Activated CD8-positive, alpha-beta memory T cell treated with anti-CD3 and anti-CD28 coated beads for 24 hours (primary cell): ENCODE data around the gene SERPINB12.

ENCODE experiments used
- DNase-seq: peaks from one replicate; pipeline ENCODE4 v3.0.0-alpha.2; 2020

SERPINB12 gene

DNA sequence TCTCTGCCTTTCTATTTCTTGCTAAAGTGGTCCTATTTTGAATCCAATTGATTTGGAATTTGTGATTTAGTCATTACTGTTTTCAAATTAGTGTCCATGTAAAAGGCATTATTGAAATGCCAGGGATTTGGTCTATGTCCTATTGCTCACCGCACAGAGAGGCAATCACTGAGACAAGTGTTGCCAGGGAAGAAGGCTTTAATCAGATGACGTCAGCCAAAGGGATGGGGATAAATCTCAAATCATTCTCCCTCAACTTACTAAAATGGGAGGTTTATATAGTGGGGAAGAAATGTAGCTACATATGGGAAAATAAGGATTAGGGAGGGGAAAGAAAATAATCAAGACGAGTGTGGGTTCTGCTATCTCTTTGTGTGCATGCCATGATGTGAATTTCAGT is 9.6 kb downstream of the SERPINB12 start:
- DNase-seq, result no peak

DNA sequence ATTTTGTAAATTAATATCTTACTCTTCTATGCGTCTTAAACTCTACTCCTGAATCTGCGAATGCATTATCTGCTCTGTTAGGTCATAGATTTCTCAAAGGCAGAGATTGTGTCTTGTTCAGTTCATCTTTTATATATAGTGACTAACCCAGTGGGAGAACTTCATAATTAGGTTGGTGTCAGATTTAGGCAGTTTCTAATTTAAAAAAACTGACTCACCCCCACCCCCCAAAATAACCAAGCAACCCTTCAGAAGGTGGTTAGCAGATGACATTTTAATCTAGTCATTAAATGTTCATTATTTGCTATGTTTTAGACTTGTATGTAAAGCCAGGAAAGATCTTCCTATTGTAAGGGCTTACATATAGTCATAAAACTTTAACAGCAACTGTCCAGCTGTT is 10.4 kb downstream of the SERPINB12 start:
- DNase-seq, result no peak

DNA sequence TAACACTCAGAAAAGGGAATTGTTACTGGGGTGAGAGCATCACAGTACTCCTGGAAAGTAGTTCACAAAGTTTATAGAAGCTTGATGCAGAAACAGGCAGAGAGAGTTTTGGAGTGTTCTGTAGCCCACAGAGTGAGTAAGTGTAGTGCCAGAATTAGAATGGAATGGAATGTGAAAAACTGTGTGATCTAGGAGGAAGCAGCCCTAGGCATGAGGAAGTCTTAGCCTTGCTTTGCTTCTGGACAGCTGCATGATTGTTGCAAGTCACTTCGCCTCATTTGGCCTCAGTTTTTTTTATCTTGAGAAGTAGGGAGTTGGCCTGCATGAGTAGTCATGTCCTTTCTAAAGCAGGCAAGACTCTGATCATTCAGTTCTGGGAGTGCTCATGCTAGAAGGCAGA is 10.9 kb downstream of the SERPINB12 start:
- no peak for DNase-seq

DNA sequence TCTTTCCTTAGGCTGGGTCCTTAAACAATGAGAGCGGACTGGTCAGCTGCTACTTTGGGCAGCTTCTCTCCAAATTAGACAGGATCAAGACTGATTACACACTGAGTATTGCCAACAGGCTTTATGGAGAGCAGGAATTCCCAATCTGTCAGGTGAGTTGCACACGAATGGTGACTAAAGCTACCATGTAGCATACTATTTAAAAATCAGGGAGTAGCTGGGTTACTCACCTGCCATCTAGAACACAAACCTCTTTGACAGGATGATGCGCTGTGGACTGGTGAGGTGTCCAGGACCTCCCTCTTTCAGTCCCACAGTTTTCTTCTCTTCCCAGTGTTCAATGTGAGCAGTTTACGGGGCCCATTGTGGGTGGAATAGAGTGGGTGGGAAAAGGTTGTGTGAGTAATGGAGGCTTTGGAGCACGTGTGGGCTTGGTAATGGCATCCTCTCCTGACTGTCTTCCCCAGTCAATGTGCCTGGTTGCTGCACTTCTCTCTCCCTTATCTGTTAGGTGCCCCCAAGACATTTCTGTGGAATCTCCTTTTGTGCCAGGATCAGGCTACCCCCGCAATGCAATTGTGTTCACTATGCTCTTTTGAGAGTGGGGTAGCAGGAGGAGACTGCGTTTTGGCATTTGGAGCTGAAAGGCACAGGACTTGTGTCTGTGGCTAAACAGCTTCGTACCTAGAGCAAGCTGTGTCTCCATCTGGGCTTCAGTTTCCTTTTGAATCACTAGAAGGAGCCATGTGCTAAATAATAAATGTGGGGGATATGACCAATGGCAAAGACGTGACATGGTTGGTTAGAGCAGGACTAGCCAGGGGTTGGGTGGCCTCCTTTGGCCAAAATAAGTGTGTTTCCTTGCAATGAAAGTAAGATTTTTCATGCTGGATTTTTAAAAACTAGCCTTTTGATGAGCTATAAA is 17.7 kb downstream of the SERPINB12 start:
- DNase-seq, result no peak

DNA sequence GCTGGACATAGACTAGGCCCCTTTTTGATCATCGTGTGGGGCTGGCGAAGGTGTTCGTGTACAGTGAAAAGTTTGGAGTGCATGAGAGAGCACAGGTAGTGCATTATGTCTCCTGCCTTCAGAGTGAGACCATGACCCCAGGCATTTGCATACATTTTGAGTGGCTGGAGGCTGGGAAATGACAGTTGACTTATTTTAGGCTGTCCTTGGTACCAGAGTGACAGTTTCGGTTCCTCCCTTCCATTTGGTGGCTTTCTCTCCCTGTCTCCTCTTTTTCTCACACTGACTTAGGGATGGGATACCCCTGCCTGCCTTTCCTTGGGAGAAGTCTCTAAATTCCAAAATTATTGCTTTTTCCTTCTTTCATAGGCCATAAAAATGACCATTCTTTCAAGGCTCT is 20.1 kb downstream of the SERPINB12 start:
- no peak for DNase-seq

DNA sequence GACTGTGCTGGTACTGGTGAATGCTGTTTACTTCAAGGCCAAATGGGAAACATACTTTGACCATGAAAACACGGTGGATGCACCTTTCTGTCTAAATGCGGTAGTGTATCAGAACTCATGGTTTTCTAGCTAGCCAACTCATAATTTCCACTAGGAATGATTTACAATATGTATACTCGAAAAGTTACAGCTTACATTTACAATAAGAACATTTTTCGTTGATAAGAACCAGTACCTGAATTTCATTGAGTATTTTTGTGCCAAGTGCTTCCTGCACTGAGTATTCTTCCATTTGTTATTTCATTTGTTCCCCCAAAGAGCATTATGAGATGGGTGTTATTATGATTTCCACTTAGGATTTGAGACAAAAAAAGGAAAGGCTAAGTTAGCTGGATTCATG is 21.9 kb downstream of the SERPINB12 start:
- DNase-seq, result no peak

DNA sequence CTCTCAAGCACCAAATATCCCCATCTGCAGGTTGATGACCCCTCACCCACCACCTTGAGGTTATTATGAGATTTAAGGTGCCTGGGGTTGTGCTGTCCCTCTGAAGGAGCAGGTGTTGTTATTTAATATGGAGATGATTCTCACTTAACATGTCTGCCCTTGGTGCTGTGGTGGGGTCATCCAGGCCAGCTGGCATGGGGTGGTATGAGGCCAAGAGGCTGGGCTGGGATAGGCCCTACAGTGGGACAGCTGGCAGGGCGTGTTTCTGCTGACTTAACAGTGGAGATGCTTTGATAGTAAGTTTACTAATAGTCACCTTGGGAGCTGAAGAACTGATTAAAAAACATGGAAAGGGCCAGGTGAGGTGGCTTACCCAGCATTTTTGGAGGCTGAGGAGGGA is 22.4 kb downstream of the SERPINB12 start:
- DNase-seq, result no peak

DNA sequence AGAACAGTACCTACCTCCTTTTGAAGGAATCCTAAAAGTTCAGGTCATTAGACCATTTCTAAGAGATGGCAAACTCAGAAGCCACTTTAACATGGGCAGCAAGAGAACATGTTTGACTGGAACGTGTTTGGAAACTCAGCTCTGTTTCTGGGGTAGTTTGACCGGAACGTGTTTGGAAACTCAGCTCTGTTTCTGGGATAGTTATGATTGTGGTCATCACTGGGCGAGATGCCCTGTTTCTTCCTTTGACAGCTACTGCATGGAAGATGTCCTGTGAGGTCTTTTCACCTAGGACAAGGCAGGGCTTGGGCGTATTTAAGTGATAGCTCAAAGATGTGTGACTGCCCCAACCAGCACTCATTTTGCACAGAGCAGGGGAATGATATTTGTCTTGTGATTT is 25.1 kb downstream of the SERPINB12 start:
- DNase-seq, result no peak

DNA sequence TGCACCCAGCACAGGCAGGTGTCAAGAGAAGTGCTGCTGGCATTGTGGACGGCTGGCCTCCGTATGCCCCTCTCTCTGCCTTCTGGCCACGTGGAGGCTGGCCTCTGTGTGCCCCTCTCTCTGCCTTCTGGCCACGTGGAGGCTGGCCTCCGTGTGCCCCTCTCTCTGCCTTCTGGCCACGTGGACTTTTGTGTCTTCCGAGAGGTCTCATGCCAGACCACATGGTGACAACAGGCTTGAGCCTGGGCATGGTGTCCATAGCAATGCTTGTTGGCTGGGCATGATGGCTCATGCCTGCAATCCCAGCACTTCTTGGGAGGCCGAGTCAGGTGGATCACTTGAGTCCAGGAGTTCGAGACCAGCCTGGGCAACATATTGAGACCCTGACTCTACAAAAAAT is 25.7 kb downstream of the SERPINB12 start:
- DNase-seq, result no peak

DNA sequence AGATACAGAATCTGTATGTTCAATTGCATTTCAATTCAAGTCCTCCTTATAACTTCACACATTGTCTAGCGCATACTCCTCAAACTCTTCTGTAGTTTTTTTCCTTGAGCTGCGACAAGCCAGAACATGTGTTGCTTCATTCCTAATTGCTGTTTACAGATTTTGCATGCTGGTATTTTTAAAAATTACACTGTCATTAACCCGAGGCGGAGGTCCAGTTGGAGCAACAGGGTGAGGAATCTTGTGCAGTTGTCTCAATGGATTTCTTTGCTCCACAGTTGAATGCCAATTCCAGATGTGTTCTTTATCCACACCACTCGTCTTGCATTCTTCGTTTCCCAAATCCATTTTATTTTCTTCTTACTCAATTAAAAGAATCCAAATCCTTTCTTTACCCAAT is 28.6 kb downstream of the SERPINB12 start:
- DNase-seq, result no peak

DNA sequence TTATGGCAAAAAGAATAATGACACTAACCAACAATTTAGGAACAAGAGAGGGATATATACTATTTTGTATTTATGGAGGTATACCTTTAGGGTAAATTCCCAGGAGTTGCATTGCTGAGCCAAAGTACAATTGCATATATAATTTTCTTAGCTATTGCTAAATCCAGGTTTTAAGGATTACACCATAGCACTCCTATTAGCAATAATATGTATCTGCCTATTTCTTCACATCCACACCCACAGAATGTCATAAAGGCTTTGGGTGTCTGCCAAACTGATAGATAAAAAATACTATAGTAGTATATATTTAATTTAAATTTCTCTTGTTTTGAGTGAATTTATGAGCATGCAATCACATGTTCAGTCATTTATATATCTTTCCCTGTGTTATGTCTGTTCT is 33.5 kb downstream of the SERPINB12 start:
- DNase-seq, result no peak

DNA sequence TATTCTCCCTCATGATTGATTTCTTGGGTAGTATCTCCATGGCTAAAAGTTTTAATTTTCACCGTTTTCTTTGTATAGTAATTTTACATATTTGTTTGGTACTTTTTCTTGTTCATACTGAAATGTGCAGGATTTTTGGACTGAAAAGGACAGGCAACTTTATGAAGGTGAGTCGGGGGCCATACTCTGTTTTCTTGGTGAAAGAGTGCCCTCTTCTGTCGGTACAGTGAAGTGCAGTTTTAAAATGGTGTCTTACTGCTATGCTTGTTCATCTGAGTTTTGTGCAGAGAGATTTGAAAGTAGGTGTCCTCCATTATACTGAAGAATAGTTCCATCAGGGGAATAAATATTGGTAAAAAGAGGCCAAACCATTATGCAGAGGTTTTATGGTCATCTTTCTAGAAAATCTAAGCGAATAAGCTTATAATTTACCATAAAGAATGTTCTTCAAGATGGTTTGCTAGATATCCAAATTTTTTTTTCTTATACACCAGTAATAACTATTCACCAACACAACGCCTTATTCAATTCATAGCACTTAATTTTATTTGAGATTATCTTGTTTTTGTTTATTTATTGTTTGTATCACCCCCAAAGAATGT is 36.3 kb downstream of the SERPINB12 start:
- DNase-seq, result no peak

DNA sequence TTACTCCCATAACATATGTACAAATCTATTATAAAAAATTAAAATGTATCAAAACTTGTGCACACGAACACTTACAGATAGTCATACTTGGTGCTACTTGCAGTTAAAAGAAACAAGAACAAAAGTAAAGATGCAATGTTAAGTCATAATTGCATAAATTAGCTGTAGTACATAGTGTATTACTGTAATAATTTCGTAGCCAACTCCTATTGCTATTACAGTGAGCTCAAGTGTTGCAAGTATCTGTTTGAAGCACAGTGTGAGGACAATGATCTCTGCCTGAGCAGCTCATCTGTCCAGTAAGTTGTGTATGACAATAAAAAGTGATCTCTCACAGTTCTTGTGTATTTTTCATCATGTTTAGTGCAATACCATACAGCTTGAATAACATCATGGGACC is 37.4 kb downstream of the SERPINB12 start:
- no peak for DNase-seq

DNA sequence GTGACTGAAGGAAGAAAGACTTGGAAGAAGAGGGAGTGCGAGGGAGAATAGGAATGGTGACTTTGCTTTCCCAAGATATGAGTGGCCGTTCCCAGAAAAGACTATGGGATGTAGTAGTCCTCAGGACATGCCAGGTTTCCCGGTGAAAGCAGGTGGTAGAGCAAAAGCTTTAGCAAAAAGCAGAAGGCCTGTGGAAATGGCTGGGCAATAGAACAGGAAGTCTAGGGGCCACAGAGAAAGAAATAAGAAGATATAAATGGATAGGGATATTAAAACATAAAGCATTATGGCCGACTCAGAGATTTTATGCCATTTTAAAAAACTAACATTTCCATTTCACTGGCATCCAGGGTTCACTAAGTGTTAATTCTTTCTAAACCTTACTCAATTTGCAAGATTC is 43.8 kb downstream of the SERPINB12 start:
- DNase-seq, result no peak

DNA sequence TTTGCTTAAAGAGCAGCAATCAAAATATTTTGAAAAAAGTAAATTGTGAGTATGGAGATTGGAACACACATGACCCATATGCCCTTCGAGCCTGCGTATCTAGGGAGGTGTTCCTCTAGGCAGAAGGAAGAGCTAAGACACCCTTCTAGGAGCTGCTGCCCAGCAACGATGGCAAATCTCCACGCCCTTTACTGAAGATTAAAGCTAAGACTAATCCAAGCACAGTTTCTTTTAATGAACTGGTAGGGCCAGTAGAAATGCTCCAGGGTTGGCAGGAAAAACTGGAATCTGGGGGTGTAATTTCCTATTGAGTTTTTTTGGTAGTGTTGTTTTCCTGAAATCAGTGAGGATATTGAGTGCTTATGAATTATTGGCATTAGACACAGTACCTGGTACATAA is 44.3 kb downstream of the SERPINB12 start:
- no peak for DNase-seq

DNA sequence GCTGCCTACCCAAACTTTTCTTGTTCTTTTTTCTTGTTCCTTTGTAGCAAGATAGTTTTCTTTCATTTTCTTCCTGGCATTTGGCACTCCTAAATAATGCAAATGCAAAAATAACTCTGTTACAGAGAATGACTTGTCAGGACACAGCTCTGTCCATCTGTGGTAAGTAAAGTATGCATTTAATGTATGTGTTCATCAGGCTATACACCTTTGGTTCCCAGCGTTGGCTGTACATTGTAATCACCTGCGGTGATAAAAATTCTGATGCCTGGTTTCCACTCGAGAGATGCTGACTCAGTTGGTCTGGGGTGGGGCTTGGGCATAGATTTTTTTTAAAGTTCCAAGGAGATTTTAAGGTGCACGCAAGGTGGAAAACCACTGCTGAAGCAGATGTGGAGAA is 44.8 kb downstream of the SERPINB12 start, which contains the start of gene SERPINB13:
TSS of gene SERPINB13 (plus strand) at position 378 of the 400 bp plus-strand sequence. CDS start 1,325 bp downstream, outside the sequence.
- no peak for DNase-seq

DNA sequence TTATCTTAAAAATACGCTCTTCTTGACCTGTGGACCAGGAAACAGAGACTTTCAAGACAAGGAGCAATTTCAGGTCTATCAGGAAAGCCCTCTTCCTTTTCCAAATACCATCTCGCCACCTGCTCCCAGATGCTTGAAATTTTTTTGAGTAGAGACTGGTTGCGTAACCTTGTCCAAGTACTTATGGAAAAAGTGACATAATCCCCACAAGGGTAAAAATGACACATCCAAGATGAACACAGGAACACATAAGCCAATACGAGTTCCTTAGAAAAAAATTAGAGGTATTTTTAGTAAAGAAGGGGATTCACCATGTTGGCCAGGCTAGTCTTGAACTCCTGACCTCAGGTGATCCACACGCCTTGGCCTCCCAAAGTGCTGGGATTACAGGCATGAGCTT is 46.7 kb downstream of the SERPINB12 start:
- no peak for DNase-seq

DNA sequence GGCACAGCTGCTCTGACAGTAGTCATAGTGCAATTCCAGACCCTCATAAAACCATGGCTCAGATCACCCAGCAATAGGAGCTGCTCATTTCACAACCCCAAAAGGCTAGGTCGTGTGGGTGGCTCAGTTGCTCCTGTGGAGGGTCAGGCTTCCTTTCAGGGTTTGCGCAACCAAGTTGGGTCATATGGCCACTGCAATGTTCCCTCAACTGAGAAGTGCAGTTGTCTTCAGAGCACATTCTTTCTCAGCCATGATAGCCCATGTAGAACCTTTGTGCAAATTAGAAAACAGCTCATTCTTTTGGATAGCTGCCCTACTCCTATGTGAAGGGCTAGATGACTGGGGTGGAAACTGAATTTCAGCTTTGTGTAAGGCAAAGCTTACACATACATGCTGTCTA is 48.2 kb downstream of the SERPINB12 start:
- DNase-seq, result no peak

DNA sequence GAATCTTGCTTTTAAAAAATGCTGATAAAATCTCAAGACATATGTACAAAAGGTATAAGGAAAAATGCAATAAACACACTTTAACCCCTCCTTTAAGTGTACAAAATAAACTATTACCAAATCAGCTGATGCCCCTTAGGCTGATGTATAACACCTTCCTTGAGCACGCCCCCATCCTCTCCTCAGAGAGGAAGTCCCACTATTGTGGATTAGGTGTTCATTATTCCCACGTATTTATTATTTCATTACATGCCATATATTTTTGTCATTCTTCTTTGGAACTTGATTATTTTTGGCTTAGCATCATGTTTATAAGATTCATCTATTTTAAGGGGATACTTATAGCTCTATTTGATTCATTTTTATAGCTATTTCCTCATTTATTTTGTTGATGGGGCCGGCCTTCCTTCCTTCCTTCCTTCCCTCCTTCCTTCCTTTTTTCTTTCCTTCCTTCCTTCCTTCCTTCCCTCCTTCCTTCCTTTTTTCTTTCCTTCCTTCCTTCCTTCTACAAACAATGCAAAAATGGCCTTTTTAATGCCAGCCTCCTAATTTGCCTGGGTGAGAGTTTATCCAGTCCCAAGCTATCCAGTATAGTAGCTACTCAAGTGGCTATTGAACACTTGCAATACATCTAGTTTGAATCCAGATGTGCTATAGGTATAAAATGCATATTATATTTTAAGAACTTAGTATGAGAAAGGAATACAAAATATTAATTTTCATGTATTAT is 49.0 kb downstream of the SERPINB12 start:
- no peak for DNase-seq

DNA sequence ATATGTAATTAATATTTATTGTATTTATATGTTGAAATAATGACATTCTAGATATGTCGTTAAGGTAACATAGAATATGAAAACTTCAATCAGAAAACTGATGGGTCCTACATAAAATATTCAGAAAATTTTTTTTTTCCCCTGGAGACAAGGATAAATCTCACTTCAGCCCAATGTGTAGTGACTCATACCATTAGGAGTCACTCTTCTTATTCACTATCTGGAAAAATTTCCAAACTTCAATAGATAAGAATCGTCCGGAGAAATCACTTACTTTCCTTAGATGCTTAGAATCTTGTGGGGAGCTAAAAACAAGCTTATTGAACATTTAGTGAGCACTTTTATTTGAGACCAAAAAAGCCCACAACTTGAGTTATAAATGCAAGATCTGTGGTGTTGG is 49.6 kb downstream of the SERPINB12 start:
- no peak for DNase-seq

DNA sequence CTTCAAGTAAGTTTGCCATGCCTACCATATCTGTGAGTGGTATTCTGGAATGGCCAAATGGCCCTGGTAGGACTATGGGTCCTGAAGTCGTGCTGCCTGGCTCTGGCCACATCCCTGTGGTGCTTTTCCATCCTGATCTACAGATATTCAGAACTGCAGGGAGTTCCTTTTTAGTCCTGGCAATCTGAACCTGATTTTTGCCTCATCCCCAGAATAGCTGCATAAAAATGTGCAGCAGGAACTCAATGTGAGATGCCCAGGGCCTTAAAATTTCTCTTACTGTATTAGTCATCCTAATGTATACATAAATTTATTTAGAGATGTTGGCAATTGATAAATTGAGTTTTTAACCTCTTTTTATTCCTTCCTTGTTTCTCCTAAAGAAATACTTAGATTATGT is 50.3 kb downstream of the SERPINB12 start:
- no peak for DNase-seq

DNA sequence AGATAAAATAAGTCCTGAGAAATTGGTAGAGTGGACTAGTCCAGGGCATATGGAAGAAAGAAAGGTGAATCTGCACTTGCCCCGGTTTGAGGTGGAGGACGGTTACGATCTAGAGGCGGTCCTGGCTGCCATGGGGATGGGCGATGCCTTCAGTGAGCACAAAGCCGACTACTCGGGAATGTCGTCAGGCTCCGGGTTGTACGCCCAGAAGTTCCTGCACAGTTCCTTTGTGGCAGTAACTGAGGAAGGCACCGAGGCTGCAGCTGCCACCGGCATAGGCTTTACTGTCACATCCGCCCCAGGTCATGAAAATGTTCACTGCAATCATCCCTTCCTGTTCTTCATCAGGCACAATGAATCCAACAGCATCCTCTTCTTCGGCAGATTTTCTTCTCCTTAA is 54.8 kb downstream of the SERPINB12 start:
- DNase-seq, result no peak

DNA sequence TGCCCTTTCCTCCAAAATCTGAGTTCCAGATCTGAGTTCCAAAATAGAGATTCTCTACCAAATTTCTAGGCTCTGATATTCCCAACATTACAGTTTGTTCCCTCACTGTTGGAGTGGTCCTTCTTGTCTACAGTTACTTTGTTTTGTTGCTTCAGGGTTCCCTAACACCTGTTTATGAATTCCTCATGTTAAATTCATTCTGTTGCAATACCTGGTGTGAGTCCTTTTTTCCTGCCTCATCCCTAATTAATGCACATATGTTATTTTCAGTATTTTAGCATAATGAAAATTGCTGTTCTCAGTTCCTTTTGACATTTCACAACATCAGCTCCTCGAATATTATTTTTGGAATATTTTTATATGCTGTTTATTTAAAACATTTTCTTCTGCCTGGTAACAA is 61.2 kb downstream of the SERPINB12 start:
- DNase-seq, result no peak

DNA sequence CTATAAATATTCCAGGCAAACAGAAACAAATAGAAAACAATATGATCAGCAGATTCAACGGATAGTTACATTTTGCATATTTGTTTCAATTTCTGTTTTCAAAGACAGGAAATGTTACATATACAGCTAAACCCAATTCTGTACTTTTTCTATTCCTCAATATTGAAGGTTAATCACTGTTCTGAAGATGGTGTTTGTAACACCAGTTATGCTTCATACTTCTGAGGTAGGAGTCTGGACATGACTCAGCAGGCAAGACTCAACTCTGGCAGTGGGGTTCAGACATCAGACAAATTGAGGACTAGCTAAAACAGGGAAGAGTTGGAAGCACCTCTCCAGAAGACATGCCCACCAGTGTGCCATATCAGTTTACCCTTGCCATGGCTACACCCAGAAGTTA is 61.6 kb downstream of the SERPINB12 start:
- DNase-seq, result no peak
